Stimulated activated CD4-positive, alpha-beta T cell treated with anti-CD3 and anti-CD28 coated beads, Interleukin-4, amount 100 ng/mL, for 4 hours (primary cell): Measurements from ENCODE around the gene RIC1.
"Not testable (repeated sequence)": the region's sequence is repeated elsewhere in the genome, so short reads cannot be mapped to it uniquely, and the experiment has no call there.

Experiments
- DNase-seq, 2 experiments: peaks; one replicate each; pipeline ENCODE4 v3.0.0-alpha.2; 2020

Gene RIC1

DNA sequence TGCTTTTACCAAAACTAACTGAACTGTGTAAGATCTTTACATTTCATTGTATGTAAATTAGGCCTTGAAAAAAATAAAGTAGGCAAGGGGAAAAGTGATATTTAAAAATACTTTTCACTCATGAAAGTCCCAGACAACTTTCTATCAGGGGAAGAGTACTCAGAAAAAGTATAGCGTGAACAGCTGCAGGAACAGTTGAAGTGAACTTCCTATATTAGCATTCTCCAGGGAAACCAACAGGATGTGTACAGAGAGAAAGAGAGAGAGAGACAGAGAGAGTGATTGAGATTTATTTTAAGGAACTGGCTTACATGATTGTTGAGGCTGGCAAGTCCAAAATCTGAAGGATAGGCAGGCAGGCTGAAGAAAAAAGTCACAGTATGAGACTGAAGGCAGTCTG lies 162.0 kb downstream of the RIC1 start:
- DNase-seq, result no peak

DNA sequence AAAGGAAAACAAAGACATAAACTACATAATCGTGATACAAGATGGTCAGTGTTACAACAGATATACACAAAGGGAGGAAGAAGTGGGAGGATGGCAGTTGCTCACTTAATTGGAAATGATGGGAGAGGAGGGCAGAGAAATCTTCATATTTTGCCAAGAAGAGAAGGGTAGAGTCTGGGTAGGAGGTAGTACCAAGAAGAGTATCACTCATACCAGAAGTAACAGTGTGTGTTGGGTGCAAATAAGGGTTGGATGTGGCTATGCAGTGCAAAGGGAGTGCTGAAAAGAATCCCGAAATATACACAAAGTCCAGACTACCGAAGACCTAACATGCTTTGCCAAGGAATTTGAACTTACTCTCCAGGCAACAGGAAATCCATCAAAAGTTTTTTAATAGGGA lies 163.0 kb downstream of the RIC1 start:
- no peak for DNase-seq

DNA sequence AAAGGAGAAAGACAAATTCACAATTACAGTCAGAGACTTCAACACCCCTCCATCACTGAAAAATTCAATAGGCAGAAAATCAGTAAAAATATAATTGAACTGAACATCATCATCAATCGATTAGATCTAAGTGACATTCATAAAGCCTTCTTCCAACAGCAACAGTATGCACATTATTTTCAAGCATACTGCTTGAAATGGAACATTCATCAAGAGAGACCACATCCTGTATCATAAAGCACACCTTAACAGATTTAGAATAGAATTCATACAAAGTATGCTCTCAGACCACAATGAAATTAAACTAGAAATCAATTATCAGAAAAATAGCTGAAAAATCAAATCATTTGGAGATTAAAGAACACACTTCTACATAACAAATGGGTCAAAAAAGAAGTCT lies 164.9 kb downstream of the RIC1 start:
- DNase-seq, result no peak

DNA sequence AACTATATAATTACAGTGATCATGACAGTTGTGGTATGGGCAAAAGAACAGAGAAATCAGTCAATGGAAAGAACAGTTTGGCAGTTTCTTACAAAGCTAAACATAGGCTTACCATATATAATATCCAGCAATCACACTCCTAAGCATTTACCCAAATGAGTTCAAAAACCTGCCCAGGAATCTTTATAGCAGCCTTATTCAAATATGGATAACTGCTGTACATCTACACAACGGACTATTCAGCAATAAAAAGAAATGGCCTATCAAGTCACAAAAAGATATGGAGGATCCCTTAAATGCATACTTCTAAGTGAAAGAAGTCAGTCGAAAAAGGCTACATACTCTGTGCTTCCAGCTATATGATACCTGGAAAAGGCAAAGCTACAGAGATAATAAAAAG lies 167.4 kb downstream of the RIC1 start:
- DNase-seq, result no peak

DNA sequence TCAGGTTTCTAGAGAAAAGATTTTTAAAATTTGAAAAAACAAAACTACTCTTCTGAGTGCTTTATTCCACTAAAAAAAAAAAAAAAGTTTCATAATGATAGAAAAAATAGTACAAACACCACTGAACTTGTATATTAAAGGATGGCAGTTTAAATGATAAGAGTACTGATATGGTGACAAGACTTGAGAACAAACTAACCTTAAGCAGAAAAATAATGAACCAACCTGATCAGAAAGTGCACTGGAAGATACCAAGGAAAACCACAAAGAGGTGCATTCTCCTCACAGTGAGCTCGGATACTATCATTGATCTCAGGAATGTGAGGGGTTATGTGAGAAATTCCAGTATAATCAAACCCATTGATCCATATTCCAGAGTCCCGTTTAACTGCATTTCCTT lies 169.7 kb downstream of the RIC1 start:
- no peak for DNase-seq

DNA sequence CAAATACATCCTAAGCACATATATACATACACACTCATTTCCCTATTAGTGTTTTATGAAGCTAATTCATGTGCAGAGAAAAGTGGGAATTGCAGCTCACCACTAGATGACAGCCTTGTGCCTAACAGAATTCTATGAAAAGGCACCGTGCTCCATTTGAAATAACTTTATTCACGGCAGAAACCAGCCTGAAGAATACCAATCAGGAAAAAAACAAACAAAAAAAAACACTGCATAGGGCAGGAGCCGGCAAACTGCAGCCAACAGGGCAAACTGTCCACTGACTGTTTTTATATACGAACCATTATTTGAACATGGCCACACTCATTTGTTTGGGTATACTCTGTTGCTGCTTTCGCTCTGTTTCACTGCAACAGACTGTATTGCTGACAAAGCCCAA lies 170.4 kb downstream of the RIC1 start:
- DNase-seq, result no peak

DNA sequence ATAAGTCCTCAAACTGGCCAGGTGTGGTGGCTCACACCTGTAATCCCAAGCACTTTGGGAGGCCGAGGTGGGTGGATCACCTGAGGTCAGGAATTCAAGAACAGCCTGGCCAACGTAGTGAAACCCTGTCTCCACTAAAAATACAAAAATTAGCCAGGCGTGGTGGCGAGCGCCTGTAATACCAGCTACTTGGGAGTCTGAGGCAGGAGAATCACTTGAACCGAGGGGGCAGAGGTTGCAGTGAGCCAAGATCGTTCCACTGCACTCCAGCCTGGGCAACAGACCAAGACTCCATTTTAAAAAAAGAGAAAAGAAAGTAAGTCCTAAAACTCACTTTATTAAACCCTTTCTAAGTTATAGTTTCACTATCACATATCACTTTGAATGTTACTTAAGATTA lies 171.5 kb downstream of the RIC1 start:
- DNase-seq, result not testable (repeated sequence)

DNA sequence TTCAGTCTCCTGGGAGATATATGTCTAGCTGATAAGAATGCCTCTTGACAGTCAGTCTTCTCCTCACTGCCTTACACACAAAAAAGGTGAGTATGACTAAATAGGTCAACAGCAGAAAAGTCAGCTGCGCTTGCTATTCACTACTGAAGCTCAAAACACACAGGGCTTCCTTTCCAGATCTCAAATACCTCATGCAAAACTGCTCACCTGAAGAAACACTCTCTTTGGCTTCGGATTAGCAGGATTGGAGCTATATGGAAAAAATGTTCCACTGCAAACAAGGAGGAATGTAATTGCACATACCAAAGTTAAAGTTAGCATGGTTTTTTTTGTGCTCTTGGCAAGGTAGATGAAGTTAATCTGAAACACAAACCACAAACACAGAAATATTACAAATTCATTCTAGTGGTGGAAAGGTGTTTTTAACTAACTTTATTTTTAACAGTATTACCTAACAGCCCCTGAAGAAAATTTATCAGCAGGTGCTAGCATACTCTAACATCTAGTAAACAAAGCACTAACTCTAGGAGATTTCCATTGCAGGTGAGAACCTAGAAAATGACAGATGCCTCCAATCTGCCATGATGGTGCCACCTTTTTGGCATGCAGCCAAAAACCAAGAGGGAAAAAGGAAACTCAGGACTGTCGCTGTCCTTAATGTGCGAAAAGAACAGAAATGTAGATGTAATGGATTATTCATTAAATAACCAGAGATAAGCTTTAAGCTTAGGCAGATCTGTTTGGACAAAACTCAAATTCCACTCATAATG lies 172.2 kb downstream of the RIC1 start:
- DNase-seq, result no peak

DNA sequence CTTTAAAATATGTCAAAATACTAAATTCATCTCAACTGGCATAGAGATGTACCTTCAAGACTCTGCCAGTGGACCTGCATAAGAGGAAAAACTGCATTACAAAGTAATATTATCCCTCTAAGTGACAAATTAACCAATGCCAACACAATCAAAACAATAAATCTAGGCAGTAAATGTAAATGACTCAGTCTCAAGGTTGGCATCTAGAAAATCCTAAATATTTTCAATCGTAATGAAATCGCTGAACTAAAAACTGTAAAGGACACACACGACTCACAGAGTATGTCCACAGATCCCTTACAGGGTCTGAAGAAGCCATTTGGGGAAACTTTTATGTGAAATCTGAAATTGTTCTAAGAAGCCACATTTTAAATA lies 172.8 kb downstream of the RIC1 start:
- DNase-seq, result no peak

DNA sequence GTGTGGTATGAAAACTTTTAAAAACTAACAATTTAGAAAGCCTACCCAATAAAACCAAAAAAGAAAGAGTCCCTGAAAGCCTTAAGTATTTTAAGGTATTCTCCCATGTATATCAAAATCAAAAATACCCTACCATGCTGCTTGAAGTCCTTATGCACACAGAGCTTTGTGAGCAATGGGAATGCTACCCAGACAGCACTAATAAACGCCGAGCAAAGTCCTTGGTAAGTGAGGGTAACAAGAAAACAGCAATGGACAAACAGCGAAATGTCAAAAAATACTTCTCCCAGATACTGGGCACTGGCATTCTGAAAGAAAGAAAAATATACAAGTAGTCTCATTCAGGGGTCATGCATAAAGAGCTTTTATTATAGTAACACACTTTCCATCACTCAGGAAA lies 176.6 kb downstream of the RIC1 start:
- DNase-seq, result no peak

DNA sequence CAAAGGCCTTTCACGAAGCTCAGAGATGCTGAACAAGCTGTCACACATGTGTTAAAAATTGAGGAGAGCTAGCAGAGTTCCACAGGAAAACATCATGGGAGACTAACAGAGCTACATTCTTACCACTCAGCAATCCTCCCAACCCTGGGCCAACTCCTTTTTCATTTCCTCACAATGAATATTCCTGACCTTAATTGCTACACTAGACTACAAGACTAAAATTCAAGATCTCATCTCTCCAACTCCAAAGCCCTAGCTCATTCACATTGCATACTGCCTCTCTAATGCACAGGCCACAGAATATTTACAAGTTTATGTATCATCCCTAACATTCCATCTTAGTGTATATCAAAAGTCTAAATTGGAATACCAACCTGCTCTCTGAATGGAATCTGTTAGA lies 182.8 kb downstream of the RIC1 start:
- no peak for DNase-seq

DNA sequence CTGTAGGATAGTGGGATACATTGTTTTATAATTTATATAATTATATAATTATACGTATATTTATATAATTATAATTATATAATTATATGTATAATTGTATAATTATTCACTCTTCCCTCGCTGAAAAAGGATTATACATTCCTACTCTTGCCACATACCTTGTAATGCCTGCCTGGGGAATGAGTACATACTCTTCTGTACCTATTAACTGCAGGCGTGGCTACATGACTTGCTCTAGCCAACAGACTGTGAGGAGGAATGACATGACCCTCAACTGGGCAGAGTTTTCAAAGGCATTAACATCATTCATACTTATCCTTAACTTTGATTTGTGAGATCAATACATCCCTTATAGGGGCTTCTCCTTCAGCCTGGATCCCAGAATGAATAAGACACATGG lies 184.9 kb downstream of the RIC1 start:
- DNase-seq, result no peak

DNA sequence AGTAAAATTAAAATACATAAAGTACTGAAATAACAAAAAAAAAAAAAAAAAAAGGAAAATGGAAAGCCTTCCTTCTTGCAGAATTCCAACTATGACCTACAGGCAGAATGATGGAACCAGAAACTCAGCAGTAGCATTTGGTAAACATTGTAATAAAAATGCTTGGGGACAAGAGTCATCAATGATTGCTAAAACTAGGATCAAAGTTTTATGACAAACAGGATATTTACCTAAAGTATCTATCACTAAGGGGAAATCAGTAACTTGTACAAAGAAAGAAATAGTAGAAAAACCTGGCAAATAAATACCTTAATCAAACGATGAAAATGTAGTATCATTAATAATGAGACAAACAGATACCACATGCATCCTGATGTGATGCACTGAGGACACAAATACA lies 186.6 kb downstream of the RIC1 start:
- DNase-seq, result no peak

DNA sequence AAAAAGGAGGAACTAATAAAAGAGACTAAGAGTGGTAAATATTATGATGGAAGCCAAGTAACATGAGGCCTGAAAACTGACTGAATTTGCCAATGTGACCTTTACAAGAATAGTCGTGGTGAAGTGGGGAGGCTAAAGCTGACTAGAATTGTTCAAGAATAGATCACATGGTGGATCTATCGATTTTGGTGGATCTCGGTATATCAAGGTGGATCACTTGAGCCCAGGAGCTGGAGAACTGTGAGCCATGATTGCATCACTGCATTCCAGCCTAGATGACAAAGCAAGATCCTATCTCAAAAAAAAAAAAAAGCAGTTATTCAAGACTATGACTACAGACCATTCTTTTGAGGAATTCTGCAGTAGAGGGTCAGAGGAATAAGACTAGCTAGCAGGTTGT lies 189.0 kb downstream of the RIC1 start:
- no peak for DNase-seq

DNA sequence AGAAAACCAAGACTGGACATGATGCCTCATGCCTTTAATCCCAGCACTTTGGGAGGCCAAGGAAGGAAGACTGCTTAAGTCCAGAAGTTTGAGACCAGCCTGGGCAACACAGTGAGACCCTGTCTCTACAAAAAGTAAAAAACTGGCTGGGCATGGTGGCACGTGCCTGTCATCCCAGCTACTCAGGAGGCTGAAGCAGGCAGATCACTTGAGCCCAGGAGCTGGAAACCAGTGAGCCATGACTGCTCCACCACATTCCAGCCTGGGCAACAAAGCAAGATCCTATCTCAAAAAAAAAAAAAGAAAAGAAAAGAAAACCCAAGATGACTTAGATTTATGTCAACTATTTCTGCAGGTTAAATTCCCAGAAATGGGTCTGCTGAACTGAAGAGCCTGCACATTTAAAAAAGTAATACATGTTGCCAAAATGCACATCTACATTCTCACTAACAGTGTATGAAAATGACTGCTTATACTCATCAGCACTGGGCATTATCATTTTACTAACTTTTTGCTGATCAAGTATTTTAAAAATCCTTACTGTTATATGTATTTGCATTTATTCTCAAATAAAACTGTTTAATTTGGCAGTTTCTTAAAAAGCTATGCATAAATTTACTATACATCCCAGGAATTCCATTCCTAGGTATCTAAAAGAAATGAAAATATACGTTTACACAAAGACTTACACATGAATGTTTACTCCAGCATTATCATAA lies 189.7 kb downstream of the RIC1 start:
- DNase-seq, result no peak

DNA sequence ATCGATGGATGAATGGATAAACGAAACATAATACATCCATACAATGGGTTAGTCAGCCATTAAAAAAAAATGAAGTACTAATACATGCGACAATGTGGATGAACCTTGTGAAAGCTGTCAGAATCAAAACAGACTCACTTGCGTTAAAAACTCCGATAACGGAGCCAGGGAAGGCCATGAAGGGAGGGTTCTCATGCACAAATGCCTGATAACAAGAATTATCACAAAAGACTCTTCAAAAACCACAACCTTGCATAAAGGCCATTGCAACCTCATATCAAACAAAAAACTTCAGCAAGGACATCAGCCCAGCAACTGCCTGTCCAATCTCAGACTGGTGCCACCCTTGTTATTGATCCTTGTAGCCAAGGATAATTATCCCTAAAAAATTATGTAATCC lies 190.3 kb downstream of the RIC1 start:
- DNase-seq, result no peak

DNA sequence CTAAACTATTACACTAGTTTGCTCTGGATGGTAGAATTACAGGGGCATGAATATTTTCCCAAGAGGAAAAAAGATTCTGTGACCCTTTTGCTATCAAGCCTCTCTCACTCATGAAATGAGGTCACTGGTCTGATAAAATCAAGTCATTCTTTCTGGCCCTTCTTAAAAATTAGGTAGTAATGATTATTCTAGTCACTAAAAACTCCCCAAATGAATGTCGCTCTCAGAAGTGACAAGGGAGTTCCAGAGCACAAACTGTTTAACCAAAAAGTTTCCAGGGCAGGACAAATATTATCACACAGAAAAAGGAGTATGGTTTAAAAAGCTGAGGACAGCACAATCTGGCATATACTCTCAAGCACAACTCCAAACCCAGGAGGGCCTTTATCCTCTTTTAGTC lies 191.5 kb downstream of the RIC1 start:
- no peak for DNase-seq

DNA sequence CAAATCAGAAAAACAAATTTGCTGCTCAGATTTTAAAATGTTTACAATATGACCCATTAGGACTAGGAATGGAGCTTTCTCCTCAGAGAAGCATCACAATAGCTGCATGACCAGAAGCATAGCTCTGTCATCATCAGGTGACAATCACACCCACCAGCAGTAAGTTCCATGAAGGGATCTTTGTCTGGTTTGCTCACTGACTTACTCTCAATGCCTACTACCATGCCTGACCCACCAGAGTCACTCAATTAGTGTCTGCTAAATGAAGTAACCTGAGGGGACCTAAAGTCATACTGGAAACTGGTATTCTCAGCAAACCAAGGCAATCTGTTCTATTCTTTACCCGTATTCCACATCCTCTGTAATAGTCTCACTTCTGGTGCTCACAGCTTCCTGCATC lies 196.3 kb downstream of the RIC1 start:
- no peak for DNase-seq
